ENCODE measurements around the gene MEGF8. TPM values are rescaled to one million over a fixed set of nuclear protein-coding genes. Genes with fewer than 3 reads are reported as not detected.
"Not testable (repeated sequence)": the region's sequence is repeated elsewhere in the genome, so short reads cannot be mapped to it uniquely, and the experiment has no call there.

The MEGF8 gene
- polyA plus RNA-seq, 1 donor: 30.3 TPM

DNA sequence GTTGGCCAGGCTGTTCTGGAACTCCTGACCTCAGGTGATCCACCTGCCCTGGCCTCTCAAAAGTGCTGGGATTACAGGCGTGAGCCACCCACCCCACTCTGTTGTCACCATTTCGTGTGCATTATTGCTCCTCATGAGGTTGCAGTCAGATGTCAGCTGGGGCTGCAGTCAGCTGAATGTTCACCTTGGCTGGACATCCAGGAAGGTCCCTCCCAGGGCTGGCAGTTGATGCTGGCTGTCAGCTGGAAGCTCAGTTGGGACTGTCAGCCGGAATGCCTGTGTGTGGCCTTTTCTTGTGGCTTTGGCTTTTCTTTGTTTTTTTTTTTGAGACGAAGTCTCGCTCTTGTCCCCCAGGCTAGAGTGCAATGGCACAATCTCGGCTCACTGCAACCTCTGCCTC is 6.6 kb downstream of the MEGF8 start:
- DNase-seq (ENCODE audit: low read depth): no peak

DNA sequence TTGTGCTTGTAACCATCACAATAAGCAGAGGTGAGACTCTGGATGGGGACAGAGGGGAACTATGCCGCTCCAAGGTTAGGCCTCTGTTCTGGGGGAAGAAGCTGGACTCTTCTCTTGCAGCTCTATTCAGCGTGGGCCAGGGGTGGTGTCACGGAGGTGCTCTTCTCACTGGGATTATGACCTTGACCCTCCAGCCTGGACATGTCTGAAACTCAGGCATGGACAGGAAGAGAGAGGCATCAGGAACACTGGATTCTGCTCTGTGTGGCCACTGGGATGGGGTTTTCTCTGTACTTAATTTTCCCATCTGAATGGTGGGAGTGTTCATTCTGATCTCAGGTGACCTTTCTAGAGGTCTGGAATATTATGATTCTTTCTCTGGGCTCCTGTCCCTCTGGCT is 7.6 kb downstream of the MEGF8 start:
- DNase-seq (ENCODE audit: low read depth): no peak

DNA sequence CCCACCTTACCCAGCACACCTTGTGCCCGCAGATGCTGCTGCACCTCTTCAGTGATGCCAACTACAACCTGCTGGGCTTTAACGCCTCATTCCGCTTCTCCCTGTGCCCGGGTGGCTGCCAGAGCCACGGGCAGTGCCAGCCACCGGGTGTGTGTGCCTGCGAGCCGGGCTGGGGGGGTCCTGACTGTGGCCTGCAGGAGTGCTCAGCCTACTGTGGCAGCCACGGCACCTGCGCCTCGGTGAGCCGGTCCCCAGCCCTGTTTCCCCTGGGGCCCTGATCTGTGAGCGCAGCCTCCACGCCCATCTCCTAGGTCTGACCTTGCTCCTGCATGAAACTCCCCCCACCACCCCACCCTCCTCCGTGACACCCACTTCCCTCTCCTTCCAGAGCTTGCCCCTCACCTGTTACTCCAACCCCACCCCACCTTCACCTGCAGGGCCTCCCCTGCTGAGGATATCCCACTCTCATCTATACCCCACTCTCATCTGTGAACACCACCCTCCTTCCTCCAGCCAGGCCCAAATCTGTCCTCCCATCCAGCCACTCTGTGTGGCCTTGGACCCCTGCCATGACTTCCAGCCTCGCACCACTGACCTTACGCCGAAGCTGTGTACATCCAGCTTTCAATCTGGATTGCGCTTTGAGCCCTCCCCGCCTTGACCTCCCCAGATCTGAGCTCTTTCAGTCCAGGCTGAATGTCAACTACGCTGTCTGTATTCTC is 8.7 kb downstream of the MEGF8 start:
- no peak for DNase-seq (ENCODE audit: low read depth)

DNA sequence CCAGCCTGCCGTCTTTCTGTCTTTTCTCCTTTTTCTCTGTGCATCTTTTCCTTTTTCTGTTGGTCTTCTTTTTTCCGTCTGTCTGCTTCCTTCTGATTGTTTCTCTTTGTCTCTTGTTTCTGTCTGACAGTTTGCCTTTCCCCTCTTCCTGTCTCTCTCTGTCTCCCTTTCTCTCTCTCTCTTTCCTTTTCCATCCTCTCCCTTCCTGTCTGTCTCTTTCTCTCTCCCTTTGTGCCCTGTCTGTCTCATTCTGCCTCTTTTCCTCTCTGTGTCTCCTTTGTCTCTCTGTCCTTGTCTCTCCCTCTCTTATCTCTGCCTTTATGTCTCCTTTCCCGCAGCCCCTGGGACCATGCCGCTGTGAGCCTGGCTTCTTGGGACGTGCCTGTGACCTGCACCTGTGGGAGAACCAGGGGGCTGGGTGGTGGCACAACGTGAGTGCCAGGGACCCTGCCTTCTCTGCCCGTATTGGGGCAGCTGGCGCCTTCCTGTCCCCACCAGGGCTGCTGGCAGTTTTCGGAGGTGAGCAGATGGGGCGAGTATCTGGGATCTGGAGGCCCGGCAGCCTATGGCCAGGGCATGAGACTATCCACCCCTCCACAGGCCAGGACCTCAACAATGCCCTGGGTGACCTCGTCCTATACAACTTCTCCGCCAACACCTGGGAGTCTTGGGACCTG is 9.4 kb downstream of the MEGF8 start:
- no peak for DNase-seq (ENCODE audit: low read depth)

DNA sequence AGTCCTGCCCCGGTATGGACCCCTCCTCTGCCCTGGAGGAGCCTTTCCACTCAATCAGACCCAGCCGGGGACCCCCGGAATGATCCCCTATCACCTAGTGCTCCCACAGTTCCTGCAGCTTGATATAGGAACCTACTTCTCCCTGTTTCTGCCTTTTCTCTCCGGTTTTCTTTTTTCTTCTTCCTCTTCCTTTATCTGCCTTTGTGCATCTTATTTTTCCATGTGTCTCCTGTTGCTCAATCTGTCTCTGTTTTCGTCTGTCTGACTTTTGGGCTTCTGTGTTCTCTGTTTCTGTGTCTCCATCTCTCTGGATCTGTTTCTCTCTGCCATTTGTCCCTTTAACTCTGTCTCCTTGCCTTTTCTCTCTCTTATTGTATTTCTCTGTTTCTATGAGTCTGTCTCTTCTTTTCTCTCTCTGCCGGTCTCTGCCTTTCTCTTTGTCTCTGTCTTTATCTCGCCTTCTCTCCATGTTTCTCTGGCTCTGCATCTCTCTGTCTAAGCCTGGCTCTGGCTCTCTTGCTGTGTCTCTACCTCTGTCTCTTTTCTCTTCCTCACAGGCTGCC is 10.0 kb downstream of the MEGF8 start:
- DNase-seq (ENCODE audit: low read depth): no peak

DNA sequence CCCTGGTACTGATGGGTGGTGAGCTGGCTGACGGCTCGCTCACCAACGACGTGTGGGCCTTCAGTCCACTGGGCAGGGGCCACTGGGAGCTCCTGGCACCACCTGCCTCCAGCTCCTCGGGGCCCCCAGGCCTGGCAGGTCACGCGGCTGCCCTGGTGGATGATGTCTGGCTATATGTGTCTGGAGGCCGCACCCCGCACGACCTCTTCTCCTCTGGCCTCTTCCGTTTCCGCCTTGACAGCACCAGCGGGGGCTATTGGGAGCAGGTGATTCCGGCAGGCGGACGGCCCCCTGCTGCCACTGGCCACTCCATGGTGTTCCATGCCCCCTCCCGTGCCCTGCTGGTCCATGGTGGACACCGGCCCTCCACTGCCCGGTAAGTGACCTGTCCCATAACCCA is 10.5 kb downstream of the MEGF8 start:
- no peak for DNase-seq (ENCODE audit: low read depth)

DNA sequence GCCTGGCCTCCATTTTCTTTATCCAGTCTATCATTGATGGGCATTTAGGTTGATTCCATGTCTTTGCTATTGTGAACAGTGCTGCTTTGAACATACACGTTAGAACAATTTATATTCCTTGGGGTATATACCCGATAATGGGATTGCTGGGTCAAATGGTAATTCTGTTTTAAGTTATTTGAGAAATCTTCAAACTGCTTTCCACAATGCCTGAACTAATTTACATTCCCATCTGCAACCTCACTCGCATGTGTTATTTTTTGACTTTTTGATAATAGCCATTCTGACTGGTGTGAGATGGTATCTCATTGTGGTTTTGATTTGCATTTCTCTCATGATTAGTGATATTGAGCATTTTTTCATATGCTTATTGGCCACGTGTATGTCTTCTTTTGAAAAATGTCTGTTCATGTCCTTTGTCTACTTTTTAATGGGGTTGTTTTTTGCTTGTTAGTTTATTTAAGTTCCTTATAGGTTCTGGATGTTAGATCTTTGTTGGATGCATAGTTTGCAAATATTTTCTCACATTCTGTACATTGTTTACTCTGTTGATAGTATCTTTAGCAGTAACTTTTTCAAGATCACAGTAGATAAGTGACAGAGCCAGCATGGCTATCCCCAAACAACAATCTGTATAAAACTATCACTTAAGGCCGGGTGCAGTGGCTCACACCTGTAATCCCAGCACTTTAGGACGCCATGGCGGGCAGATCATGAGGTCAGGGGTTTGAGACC is 13.9 kb downstream of the MEGF8 start:
- not testable (repeated sequence) for DNase-seq (ENCODE audit: low read depth)

DNA sequence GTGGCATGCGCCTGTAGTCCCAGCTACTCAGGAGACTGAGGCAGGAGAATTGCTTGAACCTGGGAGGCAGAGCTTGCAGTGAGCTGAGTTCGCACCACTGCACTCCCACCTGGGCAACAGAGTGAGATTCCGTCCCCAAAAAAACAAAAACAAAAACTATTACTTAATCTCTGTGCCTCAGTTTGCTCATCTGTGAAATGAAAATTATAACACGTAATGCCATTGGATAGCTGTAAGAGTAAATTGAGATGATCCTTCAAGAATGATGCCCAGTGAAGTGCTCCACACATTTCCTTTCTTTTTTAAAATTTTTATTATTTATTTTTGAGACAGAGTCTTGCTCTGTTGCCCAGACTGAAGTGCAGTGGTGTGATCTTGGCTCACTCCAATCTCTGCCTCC is 14.5 kb downstream of the MEGF8 start:
- DNase-seq (ENCODE audit: low read depth): not testable (repeated sequence)

DNA sequence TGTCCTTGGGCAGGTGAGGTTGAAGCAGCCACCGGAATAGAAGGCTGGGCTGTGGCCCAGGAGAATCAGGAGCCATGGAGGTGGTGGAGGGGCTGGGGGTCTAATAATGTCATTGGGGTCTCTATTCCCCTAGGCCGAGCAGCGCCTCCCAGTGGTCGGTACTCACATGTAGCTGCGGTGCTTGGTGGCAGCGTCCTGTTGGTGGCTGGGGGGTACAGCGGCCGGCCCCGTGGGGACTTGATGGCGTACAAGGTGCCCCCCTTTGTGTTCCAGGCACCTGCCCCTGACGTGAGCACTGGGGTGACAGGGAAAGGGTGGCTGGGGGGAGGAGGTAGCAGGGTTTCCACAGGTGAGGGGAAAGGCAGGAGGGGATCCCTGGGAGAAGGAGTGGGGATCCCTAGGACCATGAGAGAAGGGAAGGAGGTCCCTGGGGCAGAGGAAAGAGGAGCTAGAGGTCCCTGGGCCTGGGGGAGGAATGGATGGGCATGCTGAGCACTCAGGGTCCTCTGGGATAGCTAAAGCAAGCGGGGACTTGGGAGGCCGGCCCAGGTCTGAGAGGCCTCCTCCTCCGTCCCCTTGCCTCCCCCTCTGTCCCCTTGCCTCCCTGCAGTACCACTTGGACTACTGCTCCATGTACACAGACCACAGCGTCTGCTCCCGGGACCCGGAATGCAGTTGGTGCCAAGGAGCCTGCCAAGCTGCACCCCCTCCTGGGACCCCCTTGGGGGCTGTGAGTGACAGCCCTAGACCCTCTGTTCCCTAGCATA is 18.1 kb downstream of the MEGF8 start:
- DNase-seq (ENCODE audit: low read depth): no peak

DNA sequence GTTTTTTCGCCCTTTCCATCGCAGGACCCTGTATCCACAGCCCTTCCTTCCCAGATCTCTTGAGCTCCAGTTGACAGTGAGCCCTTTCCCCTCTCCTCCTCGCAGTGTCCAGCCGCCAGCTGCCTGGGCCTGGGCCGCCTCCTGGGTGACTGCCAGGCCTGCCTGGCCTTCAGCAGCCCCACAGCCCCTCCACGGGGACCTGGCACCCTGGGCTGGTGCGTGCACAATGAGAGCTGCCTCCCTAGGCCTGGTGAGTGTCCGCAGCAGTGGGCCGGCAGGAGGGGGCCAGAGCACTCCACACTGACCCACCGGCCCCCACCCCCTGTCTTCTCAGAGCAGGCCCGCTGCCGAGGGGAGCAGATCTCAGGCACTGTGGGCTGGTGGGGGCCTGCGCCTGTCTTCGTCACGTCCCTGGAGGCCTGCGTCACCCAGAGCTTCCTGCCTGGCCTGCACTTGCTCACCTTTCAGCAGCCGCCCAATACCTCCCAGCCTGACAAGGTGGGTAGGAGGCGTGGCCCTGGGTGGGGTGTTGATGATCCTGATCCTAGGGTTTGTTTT is 19.0 kb downstream of the MEGF8 start:
- no peak for DNase-seq (ENCODE audit: low read depth)

DNA sequence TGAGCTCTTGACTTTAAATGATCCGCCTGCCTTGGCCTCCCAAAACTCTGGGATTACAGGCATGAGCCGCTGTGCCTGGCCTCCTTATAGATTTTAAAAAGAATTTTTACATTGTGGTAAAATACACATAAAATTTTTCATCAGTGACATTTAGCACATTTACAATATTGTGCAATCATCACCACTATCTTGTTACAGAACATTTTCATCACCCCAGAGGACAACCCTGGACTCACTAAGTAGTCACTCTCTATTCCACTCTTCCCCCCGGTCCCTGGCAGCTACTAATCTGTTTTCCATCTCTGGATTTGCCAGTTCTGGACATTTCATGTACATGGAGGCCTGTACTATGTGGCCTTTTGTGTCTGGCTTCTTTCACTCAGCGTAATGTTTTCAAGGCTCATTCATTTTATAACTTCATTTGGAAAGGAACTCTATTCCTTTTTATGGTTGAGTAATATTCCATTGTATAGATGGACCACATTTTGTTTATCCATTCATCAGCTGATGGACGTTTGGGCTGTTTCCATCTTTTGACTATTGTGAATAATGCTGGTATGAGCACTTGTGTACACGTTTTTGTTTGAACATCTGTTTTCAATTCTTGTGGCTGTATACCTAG is 19.9 kb downstream of the MEGF8 start:
- DNase-seq (ENCODE audit: low read depth): no peak

DNA sequence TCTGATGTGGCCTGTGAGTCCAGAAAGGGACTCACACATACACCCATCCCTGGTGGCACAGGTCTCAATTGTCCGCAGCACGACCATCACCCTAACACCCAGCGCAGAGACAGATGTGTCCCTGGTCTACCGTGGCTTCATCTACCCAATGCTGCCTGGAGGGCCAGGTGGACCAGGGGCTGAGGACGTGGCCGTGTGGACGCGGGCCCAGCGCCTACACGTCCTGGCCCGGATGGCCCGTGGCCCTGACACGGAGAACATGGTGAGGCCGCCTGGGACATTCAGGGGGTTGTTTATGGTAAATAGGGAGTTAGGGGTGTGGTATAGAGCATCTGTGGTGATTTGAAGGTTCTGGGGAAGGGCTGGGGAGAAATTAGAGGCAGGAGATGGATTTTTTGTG is 22.8 kb downstream of the MEGF8 start:
- no peak for DNase-seq (ENCODE audit: low read depth)

DNA sequence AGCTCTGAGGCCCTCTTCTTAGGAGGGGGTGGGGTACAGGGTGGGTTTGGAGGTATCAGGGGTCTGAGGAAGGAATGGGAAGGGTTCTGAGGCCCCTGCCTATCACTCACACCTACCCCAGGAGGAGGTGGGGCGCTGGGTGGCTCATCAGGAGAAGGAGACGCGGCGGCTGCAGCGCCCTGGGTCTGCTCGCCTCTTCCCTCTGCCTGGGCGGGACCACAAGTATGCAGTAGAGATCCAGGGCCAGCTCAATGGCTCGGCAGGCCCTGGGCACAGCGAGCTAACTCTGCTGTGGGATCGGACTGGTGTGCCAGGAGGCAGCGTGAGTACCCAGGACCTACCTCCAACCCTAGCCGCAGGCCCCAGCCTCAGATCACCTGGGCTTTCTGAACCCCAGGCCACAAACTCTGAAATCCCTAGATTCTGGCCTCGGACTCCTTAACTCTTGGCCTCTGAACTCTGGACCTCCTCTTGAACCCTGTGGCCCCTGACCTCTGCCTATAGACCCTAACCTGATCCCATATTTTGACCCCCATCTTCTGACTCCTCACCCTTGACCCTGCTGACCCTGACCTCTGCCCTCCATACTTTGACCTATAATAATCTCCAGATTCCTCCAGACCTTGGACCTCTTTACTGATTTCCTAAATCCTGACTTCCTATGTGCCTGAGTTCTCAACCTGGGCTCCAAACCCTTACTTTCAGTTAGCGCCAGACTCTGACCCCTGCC is 24.1 kb downstream of the MEGF8 start:
- DNase-seq (ENCODE audit: low read depth): no peak

DNA sequence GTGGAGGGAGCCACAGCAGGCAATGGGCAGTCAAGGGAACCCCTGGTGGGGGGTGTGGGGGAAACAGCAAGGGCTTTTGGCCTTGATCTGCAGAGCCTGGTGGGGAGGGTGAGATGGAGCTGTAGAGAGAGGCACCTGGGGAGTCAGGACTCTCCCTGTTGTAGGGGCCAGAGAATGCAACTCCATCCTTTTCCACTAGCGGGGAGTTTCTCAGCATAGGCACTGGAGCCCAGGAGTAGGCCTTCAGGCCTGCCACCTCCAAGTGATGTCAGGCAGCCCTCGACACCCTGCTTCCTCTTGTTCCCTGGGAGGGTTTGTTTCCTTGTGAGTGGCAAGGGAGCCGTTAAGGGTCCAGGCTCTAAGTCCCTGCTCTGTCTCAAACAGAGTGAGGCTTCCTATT is 25.0 kb downstream of the MEGF8 start:
- no peak for DNase-seq (ENCODE audit: low read depth)

DNA sequence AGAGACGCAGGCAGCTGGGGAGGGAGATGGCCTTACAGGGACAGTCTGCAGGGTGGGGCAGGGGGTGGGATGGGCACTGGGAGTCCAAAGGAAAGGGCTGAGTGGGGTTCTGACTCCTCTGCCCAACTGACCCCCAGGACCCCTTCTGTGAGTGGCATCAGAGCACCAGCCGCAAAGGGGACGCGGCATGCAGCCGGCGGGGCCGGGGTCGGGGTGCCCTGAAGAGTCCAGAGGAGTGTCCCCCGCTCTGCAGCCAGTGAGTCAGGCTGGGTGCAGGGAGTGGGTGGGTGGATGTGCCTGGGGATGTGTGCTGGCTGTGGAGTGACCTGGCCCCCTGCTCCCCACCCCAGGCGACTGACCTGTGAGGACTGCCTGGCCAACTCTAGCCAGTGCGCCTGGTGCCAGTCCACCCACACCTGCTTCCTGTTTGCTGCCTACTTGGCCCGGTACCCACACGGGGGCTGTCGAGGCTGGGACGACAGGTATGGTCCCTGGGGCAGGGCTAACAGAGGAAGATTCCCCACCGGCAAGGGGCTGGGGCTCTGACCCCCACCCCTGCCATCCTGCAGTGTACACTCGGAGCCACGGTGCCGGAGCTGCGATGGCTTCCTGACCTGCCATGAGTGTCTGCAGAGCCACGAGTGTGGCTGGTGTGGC is 25.8 kb downstream of the MEGF8 start:
- no peak for DNase-seq (ENCODE audit: low read depth)

DNA sequence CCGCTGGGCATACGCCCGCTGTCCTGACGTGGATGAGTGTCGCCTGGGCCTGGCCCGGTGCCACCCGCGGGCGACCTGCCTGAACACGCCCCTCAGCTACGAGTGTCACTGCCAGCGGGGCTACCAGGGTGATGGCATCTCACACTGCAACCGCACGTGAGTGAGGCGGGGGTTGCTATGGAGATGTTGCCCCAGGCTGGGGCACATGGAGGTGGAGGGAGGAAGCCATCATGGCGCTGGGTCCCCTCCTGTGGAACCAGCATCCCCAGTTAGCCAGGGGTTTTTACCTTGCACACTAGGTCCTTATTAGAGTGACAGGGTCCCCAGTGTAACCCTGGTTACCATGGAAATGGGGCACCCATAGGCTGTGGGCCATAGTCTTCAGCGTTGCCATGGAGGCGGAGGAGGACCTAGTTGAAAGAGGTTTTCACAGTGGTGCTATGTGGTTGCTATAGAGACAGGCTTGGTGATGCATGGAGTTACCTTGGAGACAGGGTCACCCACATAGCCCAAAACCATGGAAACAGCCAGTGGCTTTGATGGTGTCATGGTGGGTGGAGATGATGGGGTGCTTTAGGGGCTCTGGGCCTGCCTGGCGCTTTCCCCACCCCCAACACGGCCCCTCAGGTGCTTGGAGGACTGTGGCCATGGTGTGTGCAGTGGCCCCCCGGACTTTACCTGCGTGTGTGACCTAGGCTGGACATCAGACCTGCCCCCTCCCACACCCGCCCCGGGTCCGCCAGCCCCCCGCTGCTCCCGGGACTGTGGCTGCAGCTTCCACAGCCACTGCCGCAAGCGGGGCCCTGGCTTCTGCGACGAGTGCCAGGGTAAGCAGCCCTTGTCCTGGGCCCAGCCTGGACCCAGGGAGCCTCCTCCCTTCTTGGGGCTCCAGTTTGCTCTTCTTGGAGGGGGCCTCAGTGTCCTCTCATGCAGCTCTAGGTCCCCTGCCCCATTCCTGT is 27.1 kb downstream of the MEGF8 start:
- DNase-seq (ENCODE audit: low read depth): no peak

DNA sequence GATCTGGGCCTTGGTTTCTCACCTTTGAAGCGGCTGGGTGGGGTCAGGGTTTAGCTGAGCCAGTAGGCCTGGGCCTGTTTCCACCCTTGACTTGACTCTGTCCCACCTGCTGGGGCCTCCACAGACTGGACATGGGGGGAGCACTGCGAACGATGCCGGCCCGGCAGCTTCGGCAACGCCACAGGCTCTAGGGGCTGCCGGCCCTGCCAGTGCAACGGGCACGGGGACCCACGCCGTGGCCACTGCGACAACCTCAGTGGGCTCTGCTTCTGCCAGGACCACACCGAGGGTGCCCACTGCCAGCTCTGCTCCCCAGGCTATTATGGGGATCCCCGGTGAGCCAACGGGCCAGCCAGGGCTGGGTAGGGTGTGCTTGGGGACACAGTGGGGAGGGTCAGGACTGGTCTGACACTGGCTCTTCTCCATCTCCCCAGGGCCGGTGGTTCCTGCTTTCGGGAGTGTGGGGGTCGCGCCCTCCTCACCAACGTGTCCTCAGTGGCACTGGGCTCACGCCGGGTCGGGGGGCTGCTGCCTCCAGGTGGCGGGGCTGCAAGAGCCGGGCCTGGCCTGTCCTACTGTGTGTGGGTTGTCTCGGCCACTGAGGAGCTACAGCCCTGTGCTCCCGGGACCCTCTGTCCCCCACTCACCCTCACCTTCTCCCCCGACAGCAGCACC is 28.0 kb downstream of the MEGF8 start:
- no peak for DNase-seq (ENCODE audit: low read depth)

DNA sequence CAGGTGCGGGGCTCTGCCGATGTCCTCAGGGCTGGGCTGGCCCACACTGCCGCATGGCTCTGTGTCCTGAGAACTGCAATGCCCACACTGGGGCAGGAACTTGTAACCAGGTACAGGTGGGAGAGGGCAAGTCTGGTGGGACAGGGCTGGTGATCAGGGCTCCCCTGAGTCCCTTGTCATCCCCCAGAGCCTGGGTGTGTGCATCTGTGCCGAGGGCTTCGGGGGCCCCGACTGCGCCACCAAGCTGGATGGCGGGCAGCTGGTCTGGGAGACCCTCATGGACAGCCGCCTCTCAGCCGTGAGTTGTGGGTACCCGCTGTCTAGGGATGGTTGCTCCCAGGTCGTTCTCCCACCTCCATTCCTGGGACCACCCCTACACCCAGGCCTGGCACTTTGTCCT is 30.5 kb downstream of the MEGF8 start:
- DNase-seq (ENCODE audit: low read depth): no peak

Data from forelimb muscle (tissue), 1 donor.